ENCODE data around the gene PARD3B. TPM values are rescaled to one million over a fixed set of nuclear protein-coding genes. Genes with fewer than 3 reads are reported as not detected.
A peak's percentile ranks its signal among the peaks of the same experiment; 100 is the strongest.

The PARD3B gene
- total and polyA plus RNA-seq, 2 of the 4 experiments (the other 2 are of a cell fraction) = 3.3 to 15.6 TPM

DNA sequence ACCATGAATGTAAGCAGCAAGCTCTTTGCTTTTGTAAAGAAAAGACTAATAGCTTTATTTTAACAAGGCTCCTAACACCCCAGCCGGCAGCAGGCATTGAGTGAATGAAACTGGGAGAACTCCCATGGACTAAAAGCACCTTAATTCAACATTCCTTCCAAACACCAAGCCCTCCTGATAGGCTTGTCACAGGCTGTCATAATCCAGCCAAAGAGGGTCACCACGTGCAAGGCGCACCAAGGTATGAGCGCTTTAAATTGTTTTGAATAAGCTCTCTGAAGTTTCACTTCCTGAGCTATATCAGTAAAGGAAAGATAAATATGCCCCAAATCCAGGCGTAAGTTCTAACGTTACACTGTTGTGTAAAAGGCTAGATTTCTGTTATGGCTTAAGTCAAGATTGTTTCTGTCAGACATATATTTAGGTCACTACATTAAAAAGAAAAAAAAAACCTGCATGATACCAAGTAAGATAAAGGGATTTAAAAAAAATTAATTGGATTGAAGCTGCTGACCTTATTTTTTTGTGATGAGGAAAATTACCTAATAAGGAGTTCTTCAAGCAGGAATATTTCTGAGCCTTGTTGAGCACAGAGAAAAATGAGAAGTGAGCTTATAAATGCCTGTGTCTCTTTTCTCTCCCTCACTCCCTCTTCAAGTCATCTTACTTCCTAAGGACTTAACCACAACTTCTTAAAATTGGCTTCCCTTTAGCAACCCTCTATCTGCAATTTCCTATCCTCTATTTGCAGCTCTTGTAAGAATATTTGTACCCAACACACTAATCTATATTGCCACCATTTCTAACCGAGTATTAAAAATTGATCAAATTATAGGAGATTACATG, 1000.9 kb downstream of the PARD3B start:
- Histone ChIP-seq H2BK120ac (ENCODE audit: low read depth, low read length) (no peak overlapping the region), H3K9ac (ENCODE audit: low read depth, low read length) (no peak overlapping the region), H2AK9ac (replicated peaks; ENCODE audit: low read depth, low read length, poor library complexity) (no peak overlapping the region), H3K9me3 (ENCODE audit: control insufficient read depth, insufficient read depth, low read length) (no peaks in the 10 kb centered on the region), H2AFZ (replicated peaks; ENCODE audit: low read length, poor library complexity) (no peak overlapping the region), H4K20me1 (ENCODE audit: insufficient read depth, low read length) (no peaks in the 10 kb centered on the region), H3K23ac (ENCODE audit: low read depth, low read length) (no peak overlapping the region), H3K27ac (ENCODE audit: insufficient read depth, low read length) (no peak overlapping the region), H3K27me3 (ENCODE audit: control insufficient read depth, insufficient read depth, low read length) (no peaks in the 10 kb centered on the region), H3K4me2 (ENCODE audit: low read depth, low read length) (no peak overlapping the region), H4K91ac (ENCODE audit: insufficient read depth, low read depth, low read length) (no peak overlapping the region), H2BK5ac (ENCODE audit: low read depth, low read length, poor library complexity, severe bottlenecking) (no peak overlapping the region), H3K36me3 (ENCODE audit: control insufficient read depth, insufficient read depth, low read length) (no peaks in the 10 kb centered on the region), H4K5ac (ENCODE audit: low read depth, low read length) (peak overlapping the region; percentile 23; the same call in 1 of the 2 replicates), H3K56ac (ENCODE audit: extremely low read depth, insufficient read depth, low read length) (no peak overlapping the region), H3K14ac (replicated peaks; ENCODE audit: low read depth, low read length) (no peak overlapping the region), H3K4me1 (ENCODE audit: control insufficient read depth, insufficient read depth, low read length) (peaks cover 2% of the 10 kb centered on the region; the same call in 1 of the 2 replicates), H2AK5ac (ENCODE audit: low read depth, low read length) (no peak overlapping the region), H3K4ac (ENCODE audit: low read depth, low read length) (no peak overlapping the region), H3K9me1 (ENCODE audit: insufficient read depth, low read length) (peaks cover 3% of the 10 kb centered on the region), H2BK15ac (ENCODE audit: low read depth, low read length) (no peak overlapping the region), H2BK20ac (ENCODE audit: low read depth, low read length) (no peak overlapping the region), H3K18ac (ENCODE audit: low read depth, low read length) (peak overlapping the region; percentile 50; the same call in 1 of the 2 replicates), H3K79me1 (ENCODE audit: low read depth in 1 of 2, low read length in 2 of 2) (no peaks in the 10 kb centered on the region; a peak in 1 of 4 replicates), H3K4me3 (ENCODE audit: insufficient read depth, low read depth, low read length) (no peak overlapping the region), H4K8ac (ENCODE audit: low read depth in 2 of 2, low read length in 2 of 2) (no peak overlapping the region)
- WGBS, 2 experiments (ENCODE audit: extremely low coverage in 2 of 2, insufficient read length in 1 of 2) = no CpG with 5 or more reads among the region's 7 CpGs
- intact Hi-C loops (cut with micrococcal nuclease) = no loop called here
- CTCF ChIA-PET = interaction anchor here (1.1 kb wide), 1 partner anchor 14 kb away, joined by 3 read pairs; no protein-coding TSS in a partner anchor
- no peak for TF ChIP-seq RFX5 (IDR thresholded peaks at IDR 0.05; ENCODE audit: low read depth, low read length)
- dilution Hi-C loops (cut with HindIII; ENCODE audit: low sequenced_read_pairs, unreplicated experiment) = no loop called here
- no TSS peak for BruUV-seq (replicated peaks)
- POLR2A ChIA-PET (ENCODE audit: unreplicated experiment) = no interaction called here
- ATAC-seq (ENCODE audit: low read depth) (no peak), DNase-seq (no peak)
- in situ Hi-C loops (cut with MboI; ENCODE audit: low sequenced_read_pairs) = loop anchor here (25.0 kb wide), 1 partner anchor 91 kb away; no protein-coding TSS in a partner anchor
